OCI-LY1 (cell line): ENCODE measurements around the gene AGAP1.

Experiments used
- CTCF ChIP-seq: fragments of 200-600 bp; sonication (generic), shearing (Covaris generic); IDR thresholded peaks from 2 replicates; pipeline ENCODE4 v1.5.1; 2017; ENCODE audit warnings: mild to moderate bottlenecking, antibody characterized with exemption, low read length, moderate library complexity, mixed read lengths
- EZH2 ChIP-seq: fragments of 200-600 bp; sonication (generic), shearing (Covaris generic); IDR thresholded peaks from 2 replicates; pipeline ENCODE4 v1.8.0; 2017; ENCODE audit warnings: borderline replicate concordance, mixed run types, mild to moderate bottlenecking, antibody characterized with exemption, low read length, moderate library complexity, mixed read lengths

DNA sequence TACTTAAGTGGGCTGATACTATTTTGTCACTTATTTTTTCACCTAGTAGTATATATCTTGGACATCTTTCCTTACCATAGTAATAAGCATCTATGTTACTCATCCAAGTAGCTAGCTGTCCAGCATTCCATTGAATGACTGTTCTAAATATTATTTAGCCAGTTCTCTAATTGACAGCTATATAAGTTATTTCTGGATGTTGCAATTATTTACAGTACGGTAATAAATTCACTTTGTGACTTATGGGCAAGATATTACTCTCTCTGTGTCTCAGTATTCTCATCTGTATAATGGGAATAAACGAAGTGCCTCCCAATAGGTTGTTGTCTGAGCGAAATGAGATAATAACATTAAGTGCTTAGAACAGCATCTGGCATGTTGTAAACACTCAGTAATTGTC lies 46.6 kb upstream of the AGAP1 start:
- TF ChIP-seq CTCF (no peak), EZH2 (no peak)
